ENCODE measurements around the gene GDI1. TPM values are rescaled to one million over a fixed set of nuclear protein-coding genes. Genes with fewer than 3 reads are reported as not detected.

Gene GDI1
- total and polyA plus RNA-seq, 9 of the 15 experiments (the other 6 are each of a cell fraction or from before 2014, with no cell fraction given), result 0.97 to 82.6 (median 37.5) TPM

DNA sequence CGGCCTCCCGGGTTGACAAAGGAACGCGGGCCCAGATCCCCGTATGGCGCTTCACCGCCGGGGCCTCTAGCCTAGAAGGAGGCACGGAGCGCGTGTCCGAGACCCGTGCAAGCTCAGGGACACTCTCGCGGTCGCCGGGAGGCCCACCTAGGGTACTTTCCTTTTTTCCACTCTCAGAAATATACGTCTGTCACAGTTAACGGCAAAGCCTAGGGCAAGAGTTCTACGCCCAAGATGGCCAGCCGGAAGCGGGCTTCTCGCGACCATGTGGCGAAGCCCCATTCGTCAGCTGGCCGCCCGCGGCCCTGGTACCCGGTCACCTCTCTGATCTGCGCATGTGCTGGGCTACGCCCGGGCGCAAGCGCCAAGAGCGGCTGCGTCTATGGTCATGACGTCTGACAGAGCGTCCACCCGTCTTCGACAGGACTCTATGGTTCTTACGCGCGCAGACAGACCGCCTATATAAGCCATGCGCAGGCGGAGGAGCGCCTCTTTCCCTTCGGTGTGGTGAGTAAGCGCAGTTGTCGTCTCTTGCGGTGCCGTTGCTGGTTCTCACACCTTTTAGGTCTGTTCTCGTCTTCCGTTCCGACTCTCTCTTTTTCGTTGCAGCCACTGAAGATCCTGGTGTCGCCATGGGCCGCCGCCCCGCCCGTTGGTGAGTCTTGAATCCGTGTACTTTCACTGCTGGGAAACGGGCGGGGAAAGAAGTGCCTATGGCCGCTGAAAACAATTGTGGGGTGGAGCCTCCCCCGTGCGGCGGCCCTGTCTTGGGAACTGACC lies 38.9 kb upstream of the GDI1 start, which contains the start of gene RPL10 (continued):
- TF ChIP-seq EP400 (IDR thresholded peaks at IDR 0.05) (peak; percentile 95), SNRNP70 (optimal IDR thresholded peaks at IDR 0.05; ENCODE audit: low read depth, low read length) (peak; percentile 44), ADNP (tag; IDR thresholded peaks at IDR 0.05) (no peak), ARID2 (IDR thresholded peaks at IDR 0.05) (no peak), SAP30 (IDR thresholded peaks at IDR 0.05; ENCODE audit: borderline replicate concordance, insufficient read depth, low read depth, low read length, poor library complexity, severe bottlenecking) (no peak), HNRNPH1 (optimal IDR thresholded peaks at IDR 0.05; ENCODE audit: low read depth, low read length) (no peak), MEF2D (tag; conservative IDR thresholded peaks at IDR 0.05; ENCODE audit: low read depth) (no peak), PYGO2 (tag; IDR thresholded peaks at IDR 0.05) (no peak), ZNF124 (CRISPR knock-in tag; IDR thresholded peaks at IDR 0.05) (no peak), MEIS2 (IDR thresholded peaks at IDR 0.05; ENCODE audit: partially characterized antibody) (peak; percentile 95), SOX6 (IDR thresholded peaks at IDR 0.05) (no peak), RBM14 (IDR thresholded peaks at IDR 0.05; ENCODE audit: borderline replicate concordance, insufficient read depth, low read depth, low read length) (no peak), KDM4B (IDR thresholded peaks at IDR 0.05; ENCODE audit: borderline replicate concordance in 2 of 2, low read depth in 1 of 2) (peak in 1 of 2 experiments; percentile 40; a peak in 1 of 4 replicates), MECOM (CRISPR knock-in tag; IDR thresholded peaks at IDR 0.05) (no peak), ZNF143 (CRISPR knock-in tag; IDR thresholded peaks at IDR 0.05) (no peak), POLR2A (conservative IDR thresholded peaks at IDR 0.05) (peak; percentile 100)
- TF ChIP-seq, protein P1, sequence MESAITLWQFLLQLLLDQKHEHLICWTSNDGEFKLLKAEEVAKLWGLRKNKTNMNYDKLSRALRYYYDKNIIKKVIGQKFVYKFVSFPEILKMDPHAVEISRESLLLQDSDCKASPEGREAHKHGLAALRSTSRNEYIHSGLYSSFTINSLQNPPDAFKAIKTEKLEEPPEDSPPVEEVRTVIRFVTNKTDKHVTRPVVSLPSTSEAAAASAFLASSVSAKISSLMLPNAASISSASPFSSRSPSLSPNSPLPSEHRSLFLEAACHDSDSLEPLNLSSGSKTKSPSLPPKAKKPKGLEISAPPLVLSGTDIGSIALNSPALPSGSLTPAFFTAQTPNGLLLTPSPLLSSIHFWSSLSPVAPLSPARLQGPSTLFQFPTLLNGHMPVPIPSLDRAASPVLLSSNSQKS (CRISPR knock-in tag; IDR thresholded peaks at IDR 0.05), result no peak
- TF ChIP-seq, protein P2, sequence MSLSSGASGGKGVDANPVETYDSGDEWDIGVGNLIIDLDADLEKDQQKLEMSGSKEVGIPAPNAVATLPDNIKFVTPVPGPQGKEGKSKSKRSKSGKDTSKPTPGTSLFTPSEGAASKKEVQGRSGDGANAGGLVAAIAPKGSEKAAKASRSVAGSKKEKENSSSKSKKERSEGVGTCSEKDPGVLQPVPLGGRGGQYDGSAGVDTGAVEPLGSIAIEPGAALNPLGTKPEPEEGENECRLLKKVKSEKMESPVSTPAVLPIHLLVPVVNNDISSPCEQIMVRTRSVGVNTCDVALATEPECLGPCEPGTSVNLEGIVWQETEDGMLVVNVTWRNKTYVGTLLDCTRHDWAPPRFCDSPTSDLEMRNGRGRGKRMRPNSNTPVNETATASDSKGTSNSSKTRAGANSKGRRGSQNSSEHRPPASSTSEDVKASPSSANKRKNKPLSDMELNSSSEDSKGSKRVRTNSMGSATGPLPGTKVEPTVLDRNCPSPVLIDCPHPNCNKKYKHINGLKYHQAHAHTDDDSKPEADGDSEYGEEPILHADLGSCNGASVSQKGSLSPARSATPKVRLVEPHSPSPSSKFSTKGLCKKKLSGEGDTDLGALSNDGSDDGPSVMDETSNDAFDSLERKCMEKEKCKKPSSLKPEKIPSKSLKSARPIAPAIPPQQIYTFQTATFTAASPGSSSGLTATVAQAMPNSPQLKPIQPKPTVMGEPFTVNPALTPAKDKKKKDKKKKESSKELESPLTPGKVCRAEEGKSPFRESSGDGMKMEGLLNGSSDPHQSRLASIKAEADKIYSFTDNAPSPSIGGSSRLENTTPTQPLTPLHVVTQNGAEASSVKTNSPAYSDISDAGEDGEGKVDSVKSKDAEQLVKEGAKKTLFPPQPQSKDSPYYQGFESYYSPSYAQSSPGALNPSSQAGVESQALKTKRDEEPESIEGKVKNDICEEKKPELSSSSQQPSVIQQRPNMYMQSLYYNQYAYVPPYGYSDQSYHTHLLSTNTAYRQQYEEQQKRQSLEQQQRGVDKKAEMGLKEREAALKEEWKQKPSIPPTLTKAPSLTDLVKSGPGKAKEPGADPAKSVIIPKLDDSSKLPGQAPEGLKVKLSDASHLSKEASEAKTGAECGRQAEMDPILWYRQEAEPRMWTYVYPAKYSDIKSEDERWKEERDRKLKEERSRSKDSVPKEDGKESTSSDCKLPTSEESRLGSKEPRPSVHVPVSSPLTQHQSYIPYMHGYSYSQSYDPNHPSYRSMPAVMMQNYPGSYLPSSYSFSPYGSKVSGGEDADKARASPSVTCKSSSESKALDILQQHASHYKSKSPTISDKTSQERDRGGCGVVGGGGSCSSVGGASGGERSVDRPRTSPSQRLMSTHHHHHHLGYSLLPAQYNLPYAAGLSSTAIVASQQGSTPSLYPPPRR (CRISPR knock-in tag; IDR thresholded peaks at IDR 0.05; ENCODE audit: borderline replicate concordance), result no peak; the same call in none of the 2 replicates
- TF ChIP-seq, protein P3, sequence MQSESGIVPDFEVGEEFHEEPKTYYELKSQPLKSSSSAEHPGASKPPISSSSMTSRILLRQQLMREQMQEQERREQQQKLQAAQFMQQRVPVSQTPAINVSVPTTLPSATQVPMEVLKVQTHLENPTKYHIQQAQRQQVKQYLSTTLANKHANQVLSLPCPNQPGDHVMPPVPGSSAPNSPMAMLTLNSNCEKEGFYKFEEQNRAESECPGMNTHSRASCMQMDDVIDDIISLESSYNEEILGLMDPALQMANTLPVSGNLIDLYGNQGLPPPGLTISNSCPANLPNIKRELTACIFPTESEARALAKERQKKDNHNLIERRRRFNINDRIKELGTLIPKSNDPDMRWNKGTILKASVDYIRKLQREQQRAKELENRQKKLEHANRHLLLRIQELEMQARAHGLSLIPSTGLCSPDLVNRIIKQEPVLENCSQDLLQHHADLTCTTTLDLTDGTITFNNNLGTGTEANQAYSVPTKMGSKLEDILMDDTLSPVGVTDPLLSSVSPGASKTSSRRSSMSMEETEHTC (IDR thresholded peaks at IDR 0.05), result 0 out of 2 replicates have a peak, but pooled peaks have one; percentile 17
- TF ChIP-seq, protein P4, sequence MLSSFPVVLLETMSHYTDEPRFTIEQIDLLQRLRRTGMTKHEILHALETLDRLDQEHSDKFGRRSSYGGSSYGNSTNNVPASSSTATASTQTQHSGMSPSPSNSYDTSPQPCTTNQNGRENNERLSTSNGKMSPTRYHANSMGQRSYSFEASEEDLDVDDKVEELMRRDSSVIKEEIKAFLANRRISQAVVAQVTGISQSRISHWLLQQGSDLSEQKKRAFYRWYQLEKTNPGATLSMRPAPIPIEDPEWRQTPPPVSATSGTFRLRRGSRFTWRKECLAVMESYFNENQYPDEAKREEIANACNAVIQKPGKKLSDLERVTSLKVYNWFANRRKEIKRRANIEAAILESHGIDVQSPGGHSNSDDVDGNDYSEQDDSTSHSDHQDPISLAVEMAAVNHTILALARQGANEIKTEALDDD (IDR thresholded peaks at IDR 0.05), result no peak
